Activated T-helper 1 cell treated with anti-CD3 and anti-CD28 coated beads, Interleukin-2, amount 50 U/mL, for 16 hours (primary cell): Measurements from ENCODE around the gene CDKN3.
"Not testable (repeated sequence)": the region's sequence is repeated elsewhere in the genome, so short reads cannot be mapped to it uniquely, and the experiment has no call there.

Experiments
- DNase-seq, 2 donors: peaks; one replicate each; pipeline ENCODE4 v3.0.0-alpha.2; 2020; ENCODE audit warnings: low read depth in 1 of 2, low spot score in 1 of 2

Gene CDKN3

GRCh38 chr14:54453252-54453651 is 56.4 kb downstream of the CDKN3 start:
- DNase-seq: no peak

- DNase-seq: not testable (repeated sequence)
Measured at GRCh38 chr14:54453990-54454389, 57.2 kb downstream of the CDKN3 start.

- DNase-seq: no peak
Measured at GRCh38 chr14:54455363-54455762, 58.6 kb downstream of the CDKN3 start.

- not testable (repeated sequence) for DNase-seq
Measured at GRCh38 chr14:54456820-54457608, 60.2 kb downstream of the CDKN3 start.

DNA sequence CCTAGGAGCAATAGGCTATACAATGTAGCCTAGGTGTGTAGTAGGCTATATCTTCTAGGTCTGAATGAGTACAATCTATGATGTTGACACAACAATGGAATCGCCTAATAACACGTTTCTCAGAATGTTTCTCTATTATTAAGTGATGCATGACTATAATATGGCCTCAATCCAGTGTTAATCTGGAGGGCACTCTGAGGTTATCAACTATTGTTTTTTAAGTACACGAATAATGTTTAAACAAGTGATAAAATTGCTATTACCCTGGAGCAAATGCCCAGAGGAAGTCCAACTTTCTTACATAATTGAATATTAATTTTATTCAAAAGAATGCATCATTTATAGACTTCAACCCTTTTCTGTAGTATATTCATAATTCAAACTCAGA is 60.8 kb downstream of the CDKN3 start:
- DNase-seq: no peak

DNA sequence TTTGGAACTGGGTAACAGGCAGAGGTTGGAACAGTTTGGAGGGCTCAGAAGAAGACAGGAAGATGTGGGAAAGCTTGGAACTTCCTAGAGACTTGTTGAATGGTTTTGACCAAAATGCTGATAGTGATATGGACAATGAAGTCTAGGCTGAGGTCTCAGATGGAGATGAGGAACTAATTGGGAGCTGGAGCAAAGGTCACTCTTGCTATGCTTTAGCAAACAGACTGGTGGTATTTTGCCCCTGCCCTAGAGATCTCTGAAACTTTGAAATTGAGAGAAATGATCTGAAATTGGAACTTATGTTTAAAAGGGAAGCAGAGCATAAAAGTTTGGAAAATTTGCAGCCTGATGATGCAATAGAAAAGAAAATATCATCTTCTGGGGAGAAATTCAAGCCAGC is 61.7 kb downstream of the CDKN3 start:
- not testable (repeated sequence) for DNase-seq

DNA sequence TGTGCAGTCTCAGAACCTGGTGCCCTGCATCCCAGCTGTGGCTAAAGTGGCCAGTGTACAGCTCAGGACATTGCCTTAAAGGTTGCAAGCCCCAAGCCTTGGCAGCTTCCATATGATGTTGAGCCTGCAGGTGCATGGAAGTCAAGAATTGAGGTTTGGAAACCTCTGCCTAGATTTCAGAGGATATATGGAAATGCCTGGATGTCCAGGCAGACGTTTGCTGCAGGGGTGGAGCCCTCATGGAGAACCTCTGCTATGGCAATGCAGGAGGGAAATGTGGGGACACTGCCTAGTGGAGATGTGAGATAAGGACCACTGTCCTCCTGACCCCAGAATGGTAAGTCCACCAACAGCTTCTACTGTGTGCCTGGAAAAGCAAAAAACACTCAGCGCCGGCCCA is 62.3 kb downstream of the CDKN3 start:
- DNase-seq: no peak

GRCh38 chr14:54462048-54462447 is 65.2 kb downstream of the CDKN3 start:
- no peak for DNase-seq

DNA sequence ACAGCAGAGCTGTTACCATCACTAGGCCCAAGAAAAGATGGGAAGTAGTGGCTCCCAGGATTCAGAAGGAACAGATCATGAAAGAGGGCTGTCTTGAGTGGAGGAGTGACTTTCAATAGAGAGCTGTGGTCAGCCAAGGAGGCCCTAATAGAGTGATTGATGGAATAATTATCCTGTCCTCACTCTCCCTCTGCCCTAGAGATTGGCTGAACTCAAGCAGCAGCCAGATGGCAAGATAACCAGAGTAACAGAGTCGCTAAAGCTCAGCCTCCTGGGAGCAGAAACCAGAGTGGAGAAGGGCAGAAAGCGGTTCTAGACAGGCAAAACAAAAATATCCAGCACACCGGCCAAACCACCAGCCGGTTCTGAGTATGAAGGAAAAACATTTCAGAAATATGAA is 68.8 kb downstream of the CDKN3 start:
- DNase-seq: no peak

DNA sequence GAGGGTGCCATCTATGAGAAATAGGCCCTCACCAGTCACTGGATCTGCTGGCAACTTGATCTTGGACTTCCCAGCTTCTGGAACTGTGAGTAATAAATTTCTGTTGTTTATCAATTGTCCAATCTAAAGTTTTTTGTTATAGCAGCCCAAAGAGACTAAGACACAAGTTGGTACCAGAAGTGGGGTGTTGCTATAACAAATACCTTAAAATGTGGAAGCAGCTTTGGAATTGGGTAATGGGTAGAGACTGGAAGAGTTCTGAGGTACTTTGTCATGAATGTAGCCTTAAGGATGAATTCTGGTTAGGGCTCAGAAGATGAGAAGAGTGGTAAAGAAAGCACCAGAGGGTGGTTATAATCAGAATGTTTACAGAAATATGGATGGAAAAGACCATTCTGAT is 70.5 kb downstream of the CDKN3 start:
- no peak for DNase-seq
